Activated naive CD4-positive, alpha-beta T cell treated with anti-CD3 and anti-CD28 coated beads for 36 hours (primary cell): Measurements from ENCODE around the gene PDZD7. TPM values are rescaled to one million over a fixed set of nuclear protein-coding genes. Genes with fewer than 3 reads are reported as not detected.
A peak's percentile ranks its signal among the peaks of the same experiment; 100 is the strongest.

Experiments
- CTCF ChIA-PET: fragments of 350-600 bp; sonication (Branson Sonifier 250); formaldehyde crosslinking; loops from one replicate; lab custom pipeline; 2021; ENCODE audit warnings: antibody characterized with exemption; lab: Charles Lee
- DNase-seq: peaks from one replicate; pipeline ENCODE4 v3.0.0-alpha.2; 2020
- H3K27ac Mint-ChIP-seq: one replicate; pipeline ENCODE4 v1.8.0; 2021; ENCODE audit warnings: mild to moderate bottlenecking, mixed read lengths
- H3K27me3 Mint-ChIP-seq: one replicate; pipeline ENCODE4 v1.8.0; 2021; ENCODE audit warnings: low read depth, mixed read lengths
- H3K36me3 Mint-ChIP-seq: one replicate; pipeline ENCODE4 v1.8.0; 2021; ENCODE audit warnings: low read depth, mixed read lengths
- H3K4me1 Mint-ChIP-seq: one replicate; pipeline ENCODE4 v1.8.0; 2021; ENCODE audit warnings: low read depth, mixed read lengths
- H3K4me3 Mint-ChIP-seq: one replicate; pipeline ENCODE4 v1.8.0; 2021; ENCODE audit warnings: mild to moderate bottlenecking, moderate library complexity, mixed read lengths
- H3K9me3 Mint-ChIP-seq: one replicate; pipeline ENCODE4 v1.8.0; 2021; ENCODE audit warnings: mixed read lengths
- intact Hi-C: fragments of 100-400 bp; cut with micrococcal nuclease; formaldehyde crosslinking; loops from one replicate; pipeline ENCODE4 v1.15.1; 2023
- total RNA-seq, 2 experiments: library from RNA; stranded (reverse); gene quantifications; one replicate each; pipeline ENCODE4 v1.2.3, GENCODE V29; 2021

The PDZD7 gene
- under 1 TPM; 0.37 to 0.62 TPM for total RNA-seq

- DNase-seq = peak; percentile 97
- intact Hi-C loops = loop anchor here (1.0 kb wide), 4 partner anchors 29 to 118 kb away; partner anchors contain the start of genes MRPL43 and TWNK
- Mint-ChIP-seq H3K36me3 (no peaks in the 10 kb centered on the region), H3K4me3 (peak within 1 kb of the TSS; percentile 73), H3K27me3 (no peaks in the 10 kb centered on the region), H3K4me1 (peaks cover 12% of the 10 kb centered on the region), H3K9me3 (no peaks in the 10 kb centered on the region), H3K27ac (peak within 1 kb of the TSS; percentile 64)
- CTCF ChIA-PET = interaction anchor here (0.9 to 7.8 kb wide), 14 partner anchors 9 to 111 kb away, joined by 3 to 88 read pairs (median 7); no protein-coding TSS in a partner anchor
Measured at GRCh38 chr10:101031128-101031795, at the start of gene PDZD7, which contains the start of gene SFXN3. Gene PDZD7, minus strand, starts transcription at chr10:101031129. Its CDS starts 910 bp downstream, at chr10:101030219. Gene SFXN3, plus strand, starts transcription at chr10:101031234. Its CDS starts 3,461 bp downstream, at chr10:101034695.

GRCh38 chr10:101079874-101080273 lies 48.9 kb upstream of the PDZD7 start:
- H3K9me3 Mint-ChIP-seq = no peaks in the 10 kb centered on the region
- CTCF ChIA-PET = interaction anchor here (0.7 to 1.1 kb wide), 4 partner anchors 12 to 23 kb away, joined by 3 read pairs; no protein-coding TSS in a partner anchor
- H3K36me3 Mint-ChIP-seq = no peaks in the 10 kb centered on the region
- H3K4me3 Mint-ChIP-seq = no peak overlapping the region
- intact Hi-C loops = no loop called here
- no peaks in the 10 kb centered on the region for H3K4me1 Mint-ChIP-seq
- H3K27ac Mint-ChIP-seq = no peak overlapping the region
- DNase-seq = no peak
- H3K27me3 Mint-ChIP-seq = peaks cover 30% of the 10 kb centered on the region

GRCh38 chr10:101076630-101077029 lies 45.7 kb upstream of the PDZD7 start:
- CTCF ChIA-PET = interaction anchor here (0.7 to 3.3 kb wide), 7 partner anchors 9 to 79 kb away, joined by 3 to 19 read pairs (median 4); no protein-coding TSS in a partner anchor
- no peak overlapping the region for H3K4me3 Mint-ChIP-seq
- DNase-seq = no peak
- intact Hi-C loops = no loop called here
- H3K27ac Mint-ChIP-seq = no peak overlapping the region
- no peaks in the 10 kb centered on the region for H3K36me3 Mint-ChIP-seq
- H3K9me3 Mint-ChIP-seq = no peaks in the 10 kb centered on the region
- H3K27me3 Mint-ChIP-seq = peaks cover 38% of the 10 kb centered on the region
- no peaks in the 10 kb centered on the region for H3K4me1 Mint-ChIP-seq

GRCh38 chr10:101075775-101076174 lies 44.8 kb upstream of the PDZD7 start:
- intact Hi-C loops = no loop called here
- CTCF ChIA-PET = interaction anchor here (0.8 to 3.3 kb wide), 8 partner anchors 9 to 78 kb away, joined by 3 to 19 read pairs (median 4); no protein-coding TSS in a partner anchor
- no peaks in the 10 kb centered on the region for H3K36me3 Mint-ChIP-seq
- H3K4me3 Mint-ChIP-seq = no peak overlapping the region
- H3K9me3 Mint-ChIP-seq = no peaks in the 10 kb centered on the region
- peaks cover 37% of the 10 kb centered on the region for H3K27me3 Mint-ChIP-seq
- no peaks in the 10 kb centered on the region for H3K4me1 Mint-ChIP-seq
- DNase-seq = no peak
- no peak overlapping the region for H3K27ac Mint-ChIP-seq

- Mint-ChIP-seq H3K27me3 (peaks cover 30% of the 10 kb centered on the region), H3K4me3 (no peak overlapping the region), H3K27ac (no peak overlapping the region), H3K4me1 (no peaks in the 10 kb centered on the region), H3K36me3 (no peaks in the 10 kb centered on the region), H3K9me3 (no peaks in the 10 kb centered on the region)
- intact Hi-C loops = no loop called here
- DNase-seq = no peak
- CTCF ChIA-PET = interaction anchor here (1.5 to 3.3 kb wide), 3 partner anchors 13 to 68 kb away, joined by 6 to 19 read pairs (median 6); no protein-coding TSS in a partner anchor
Measured at GRCh38 chr10:101073631-101074030, 42.7 kb upstream of the PDZD7 start.

- no peak overlapping the region for H3K27ac Mint-ChIP-seq
- H3K9me3 Mint-ChIP-seq = no peaks in the 10 kb centered on the region
- CTCF ChIA-PET = no interaction called here
- peaks cover 29% of the 10 kb centered on the region for H3K27me3 Mint-ChIP-seq
- intact Hi-C loops = no loop called here
- no peak for DNase-seq
- no peak overlapping the region for H3K4me3 Mint-ChIP-seq
- H3K36me3 Mint-ChIP-seq = no peaks in the 10 kb centered on the region
- no peaks in the 10 kb centered on the region for H3K4me1 Mint-ChIP-seq
Measured at GRCh38 chr10:101072923-101073322, 42.0 kb upstream of the PDZD7 start.

GRCh38 chr10:101071885-101072433 lies 41.0 kb upstream of the PDZD7 start:
- H3K4me3 Mint-ChIP-seq = no peak overlapping the region
- no peak for DNase-seq
- no peak overlapping the region for H3K27ac Mint-ChIP-seq
- peaks cover 4% of the 10 kb centered on the region for H3K4me1 Mint-ChIP-seq
- intact Hi-C loops = no loop called here
- H3K9me3 Mint-ChIP-seq = no peaks in the 10 kb centered on the region
- CTCF ChIA-PET = interaction anchor here (0.6 to 1.6 kb wide), 5 partner anchors 20 to 142 kb away, joined by 3 to 6 read pairs (median 4); no protein-coding TSS in a partner anchor
- H3K27me3 Mint-ChIP-seq = peaks cover 29% of the 10 kb centered on the region
- no peaks in the 10 kb centered on the region for H3K36me3 Mint-ChIP-seq

- Mint-ChIP-seq H3K4me1 (peaks cover 9% of the 10 kb centered on the region), H3K27ac (no peak overlapping the region), H3K9me3 (no peaks in the 10 kb centered on the region), H3K36me3 (no peaks in the 10 kb centered on the region), H3K27me3 (peaks cover 34% of the 10 kb centered on the region), H3K4me3 (no peak overlapping the region)
- intact Hi-C loops = no loop called here
- peak; percentile 47 for DNase-seq
- CTCF ChIA-PET = interaction anchor here (0.6 to 1.6 kb wide), 5 partner anchors 20 to 77 kb away, joined by 3 to 6 read pairs (median 4); no protein-coding TSS in a partner anchor
Measured at GRCh38 chr10:101071267-101071884, 40.4 kb upstream of the PDZD7 start.

- H3K27ac Mint-ChIP-seq = no peak overlapping the region
- intact Hi-C loops = no loop called here
- no peaks in the 10 kb centered on the region for H3K9me3 Mint-ChIP-seq
- no peaks in the 10 kb centered on the region for H3K36me3 Mint-ChIP-seq
- peaks cover 15% of the 10 kb centered on the region for H3K4me1 Mint-ChIP-seq
- CTCF ChIA-PET = interaction anchor here (0.9 to 3.5 kb wide), 2 partner anchors 10 to 14 kb away, joined by 3 to 19 read pairs; no protein-coding TSS in a partner anchor
- no peak overlapping the region for H3K4me3 Mint-ChIP-seq
- DNase-seq = no peak
- H3K27me3 Mint-ChIP-seq = peaks cover 38% of the 10 kb centered on the region
Measured at GRCh38 chr10:101070098-101070497, 39.2 kb upstream of the PDZD7 start.

- no peak overlapping the region for H3K4me3 Mint-ChIP-seq
- CTCF ChIA-PET = interaction anchor here (0.7 to 13.7 kb wide), 6 partner anchors 10 to 73 kb away, joined by 3 to 326 read pairs (median 6); no protein-coding TSS in a partner anchor
Measured at GRCh38 chr10:101069441-101069840, 38.5 kb upstream of the PDZD7 start.

GRCh38 chr10:101067356-101068083 lies 36.6 kb upstream of the PDZD7 start:
- Mint-ChIP-seq H3K4me3 (peak overlapping the region; percentile 66), H3K36me3 (no peaks in the 10 kb centered on the region), H3K4me1 (peaks cover 23% of the 10 kb centered on the region), H3K27me3 (peaks cover 40% of the 10 kb centered on the region), H3K27ac (no peak overlapping the region), H3K9me3 (no peaks in the 10 kb centered on the region)
- intact Hi-C loops = loop anchor here (1.0 kb wide), 4 partner anchors 7 to 48 kb away; no protein-coding TSS in a partner anchor
- CTCF ChIA-PET = interaction anchor here (0.6 to 13.7 kb wide), 17 partner anchors 8 to 713 kb away, joined by 3 to 326 read pairs (median 4); partner anchors contain the start of genes PDZD7 and SFXN3
- DNase-seq = peak; percentile 90

More at GRCh38 chr10:101069441-101069840, 38.5 kb upstream of the PDZD7 start:
- Mint-ChIP-seq H3K36me3 (no peaks in the 10 kb centered on the region), H3K4me1 (peaks cover 15% of the 10 kb centered on the region), H3K27ac (no peak overlapping the region), H3K9me3 (no peaks in the 10 kb centered on the region), H3K27me3 (peaks cover 42% of the 10 kb centered on the region)
- no peak for DNase-seq
- intact Hi-C loops = no loop called here
